ENCODE measurements around the gene CYBA. TPM values are rescaled to one million over a fixed set of nuclear protein-coding genes. Genes with fewer than 3 reads are reported as not detected.

CYBA gene
- polyA plus RNA-seq, 2 of the 4 experiments (the other 2 are of a cell fraction): 75.7 to 185 TPM

DNA sequence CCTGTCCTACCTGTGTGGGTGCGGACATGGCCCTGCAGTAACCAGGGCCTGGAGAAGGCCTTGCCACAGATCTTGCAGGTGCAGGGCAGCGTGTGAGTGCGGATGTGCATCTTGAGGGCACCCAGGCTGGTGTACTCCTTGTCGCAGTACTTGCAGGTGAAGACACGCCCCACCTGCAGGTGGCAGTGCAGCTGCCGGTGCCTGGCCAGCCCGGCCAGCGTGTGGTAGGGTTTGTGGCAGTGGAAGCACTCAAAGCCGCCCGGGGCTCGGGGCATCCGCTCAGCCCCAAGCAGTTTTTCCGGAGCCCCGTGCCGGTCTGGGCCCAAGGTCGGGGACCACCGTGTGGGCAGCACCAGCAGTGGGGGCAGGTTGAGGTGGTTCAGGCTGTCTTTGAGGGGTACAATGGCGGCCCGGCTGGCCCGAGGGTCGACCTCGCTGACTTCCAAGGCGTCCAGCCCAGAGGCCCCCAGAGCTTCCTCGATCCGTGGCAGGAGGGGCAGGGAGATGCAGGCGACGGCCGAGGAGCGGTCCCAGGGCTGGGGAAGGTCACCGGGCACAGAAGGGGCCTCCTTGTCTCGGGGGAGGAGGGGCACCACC lies 30.3 kb upstream of the CYBA start:
- FAIRE-seq: no peak

GRCh38 chr16:88680554-88681083 lies 29.8 kb upstream of the CYBA start:
- no peak for DNase-seq (ENCODE audit: low read depth in 1 of 2, low spot score in 1 of 2)
- H3K9me3 ChIP-seq: no peaks in the 10 kb centered on the region
- H3K4me3 ChIP-seq: no peak overlapping the region
- POLR2A ChIA-PET: no interaction called here
- CTCF ChIA-PET: interaction anchor here (0.6 to 2.8 kb wide), 5 partner anchors 10 to 878 kb away, joined by 3 to 9 read pairs (median 6); partner anchors contain the start of gene MVD
- no peak overlapping the region for H3K27ac ChIP-seq
- FAIRE-seq: no peak
- peaks cover 8% of the 10 kb centered on the region; the same call in 2 of the 3 replicates for H3K4me1 ChIP-seq
- no peak for ATAC-seq
- no peak overlapping the region for H3K4me2 ChIP-seq
- WGBS (ENCODE audit: missing lambda C conversion rate): 78% methylated on average over 5 of the region's 5 CpGs
- TF ChIP-seq KDM5A (IDR thresholded peaks at IDR 0.05) (no peak), ZC3H11A (IDR thresholded peaks at IDR 0.05) (no peak), REST (IDR thresholded peaks at IDR 0.05) (no peak), RNF2 (IDR thresholded peaks at IDR 0.05; ENCODE audit: borderline replicate concordance, low read depth) (no peak), FOXS1 (CRISPR knock-in tag; IDR thresholded peaks at IDR 0.05) (no peak), KDM1A (IDR thresholded peaks at IDR 0.05; ENCODE audit: low read depth) (no peak), ELK1 (IDR thresholded peaks at IDR 0.05; ENCODE audit: low read depth, low read length) (no peak), ZNF302 (CRISPR knock-in tag; IDR thresholded peaks at IDR 0.05) (no peak), HEYL (CRISPR knock-in tag; IDR thresholded peaks at IDR 0.05) (no peak), FOSL2 (IDR thresholded peaks at IDR 0.05) (no peak), FOSL2 (CRISPR knock-in tag; IDR thresholded peaks at IDR 0.05) (no peak), CBX8 (IDR thresholded peaks at IDR 0.05) (no peak), E2F6 (IDR thresholded peaks at IDR 0.05; ENCODE audit: borderline replicate concordance, low read depth) (no peak), BCL3 (IDR thresholded peaks at IDR 0.05) (no peak)
- TF ChIP-seq, protein P1, sequence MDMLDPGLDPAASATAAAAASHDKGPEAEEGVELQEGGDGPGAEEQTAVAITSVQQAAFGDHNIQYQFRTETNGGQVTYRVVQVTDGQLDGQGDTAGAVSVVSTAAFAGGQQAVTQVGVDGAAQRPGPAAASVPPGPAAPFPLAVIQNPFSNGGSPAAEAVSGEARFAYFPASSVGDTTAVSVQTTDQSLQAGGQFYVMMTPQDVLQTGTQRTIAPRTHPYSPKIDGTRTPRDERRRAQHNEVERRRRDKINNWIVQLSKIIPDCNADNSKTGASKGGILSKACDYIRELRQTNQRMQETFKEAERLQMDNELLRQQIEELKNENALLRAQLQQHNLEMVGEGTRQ (IDR thresholded peaks at IDR 0.05): no peak

More for the DNA sequence above, 30.3 kb upstream of the CYBA start:
- 66% methylated on average over 15 of the region's 31 CpGs for WGBS (ENCODE audit: missing lambda C conversion rate)
- H3K4me2 ChIP-seq: no peak overlapping the region
- ChIA-PET POLR2A (no interaction called here), CTCF (interaction anchor here (0.6 to 2.8 kb wide), 7 partner anchors 8 to 878 kb away, joined by 3 to 9 read pairs (median 4); partner anchors contain the start of gene MVD)
- DNase-seq (ENCODE audit: low read depth in 1 of 2, low spot score in 1 of 2) (peak; percentile 59 to 62), ATAC-seq (peak; percentile 44 to 59; a peak in 4 of 6 replicates)
- H3K27ac ChIP-seq: no peak overlapping the region
- H3K4me3 ChIP-seq: no peak overlapping the region
- no peak for TF ChIP-seq RAD21 (conservative IDR thresholded peaks at IDR 0.05 in 1 of 2, IDR thresholded peaks at IDR 0.05 in 1 of 2)
- no peak for TF ChIP-seq GATA3 (IDR thresholded peaks at IDR 0.05; ENCODE audit: borderline replicate concordance)
- no peak for TF ChIP-seq ELK1 (IDR thresholded peaks at IDR 0.05; ENCODE audit: low read depth, low read length)
- peak; percentile 36 for TF ChIP-seq CTCF (IDR thresholded peaks at IDR 0.05)
- peaks cover 11% of the 10 kb centered on the region; the same call in 2 of the 3 replicates for H3K4me1 ChIP-seq
- H3K9me3 ChIP-seq: no peaks in the 10 kb centered on the region
